Measurements from ENCODE around the gene XPO6.

XPO6 gene

DNA sequence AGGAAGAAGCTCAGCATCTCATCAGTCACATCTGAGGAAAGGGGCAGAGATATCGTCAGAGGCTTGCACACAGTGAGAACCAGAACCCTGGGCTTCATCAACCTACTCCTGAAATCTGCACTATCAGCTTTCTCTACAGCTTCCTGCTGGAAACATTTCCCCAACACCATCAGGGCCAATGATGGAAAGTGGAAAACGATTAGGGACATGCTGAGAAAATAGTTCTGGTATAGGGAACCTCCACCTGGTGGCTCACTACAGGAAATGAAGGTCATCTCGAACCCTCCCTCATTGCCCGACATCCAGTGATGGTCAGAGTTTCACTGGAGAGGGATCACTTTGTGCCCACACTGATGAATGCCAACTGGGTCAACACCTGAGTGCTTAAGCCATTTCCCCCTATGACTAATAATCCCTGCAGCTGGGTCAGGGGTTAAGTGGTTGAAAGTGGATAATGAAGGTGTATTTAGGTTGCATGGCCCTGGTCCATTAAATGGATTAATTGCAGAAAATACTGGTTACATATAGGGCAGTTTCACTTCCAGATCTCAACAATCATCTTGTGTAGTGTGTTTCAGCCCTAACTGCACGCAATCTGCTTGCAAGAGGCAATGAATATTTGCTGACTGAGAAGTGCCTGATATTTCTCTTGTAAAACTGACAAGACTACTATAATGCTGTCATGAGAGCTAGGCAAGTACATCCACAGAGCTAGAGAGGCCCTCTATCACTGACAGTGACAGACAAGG is 105.1 kb downstream of the XPO6 start:
- DNase-seq = peak; percentile 18 to 95 (median 75)

DNA sequence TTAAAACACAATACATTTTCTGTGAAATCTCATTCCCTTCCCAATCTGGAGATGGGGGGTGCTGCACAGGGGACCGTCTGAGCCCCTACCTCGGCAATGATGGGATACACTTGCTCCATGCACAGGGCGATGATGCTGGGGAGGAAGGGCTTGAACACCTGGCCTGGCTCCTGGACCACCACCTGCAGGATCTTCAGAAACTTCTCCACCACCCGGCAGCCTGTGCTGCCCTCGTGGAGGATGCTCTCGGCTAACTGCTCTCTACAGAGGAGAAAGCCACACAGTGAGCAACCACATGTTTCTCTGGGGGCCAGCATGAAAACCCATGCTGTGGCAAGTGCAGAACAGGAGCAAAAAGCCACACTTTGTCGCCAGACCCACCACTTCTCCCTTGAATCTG is 105.8 kb downstream of the XPO6 start:
- no peak for DNase-seq

DNA sequence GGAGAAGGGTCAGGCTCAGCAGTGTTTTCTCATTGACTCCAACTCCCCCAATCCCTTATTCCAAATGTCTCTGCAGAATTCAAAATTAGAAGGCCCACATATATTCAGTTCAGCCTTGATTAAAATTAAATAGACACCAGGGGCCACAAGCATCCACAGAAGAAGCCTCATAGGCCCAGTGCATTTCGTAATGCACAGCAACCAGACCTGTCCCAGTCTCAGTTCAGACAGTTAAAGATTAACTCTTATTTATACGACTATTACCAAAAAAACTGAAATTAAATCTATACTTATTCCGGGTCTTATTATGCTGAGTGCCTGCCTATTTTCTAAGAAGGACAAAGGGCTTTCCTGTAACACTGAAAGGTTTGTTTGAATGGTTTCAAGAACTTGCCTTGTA is 106.5 kb downstream of the XPO6 start:
- no peak for DNase-seq

DNA sequence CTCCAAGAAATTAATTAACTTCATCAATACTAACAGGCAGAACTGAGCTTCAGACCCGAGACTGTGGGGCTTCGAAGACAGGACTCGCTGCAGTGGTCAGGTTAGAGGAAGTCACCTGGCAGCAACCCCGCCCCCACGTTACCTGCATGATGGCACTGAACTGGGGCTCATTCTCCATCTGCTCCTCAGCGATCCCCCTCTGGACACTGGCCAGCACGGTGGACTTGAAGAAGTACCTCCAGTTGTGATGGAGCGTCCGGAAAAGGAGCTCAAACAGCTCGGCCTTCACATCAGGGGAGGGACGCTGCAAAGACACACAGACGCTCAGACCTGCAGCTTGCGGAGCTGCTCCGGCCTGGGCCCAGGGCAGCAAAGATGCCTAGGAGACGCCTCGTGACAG is 107.4 kb downstream of the XPO6 start:
- no peak for DNase-seq

DNA sequence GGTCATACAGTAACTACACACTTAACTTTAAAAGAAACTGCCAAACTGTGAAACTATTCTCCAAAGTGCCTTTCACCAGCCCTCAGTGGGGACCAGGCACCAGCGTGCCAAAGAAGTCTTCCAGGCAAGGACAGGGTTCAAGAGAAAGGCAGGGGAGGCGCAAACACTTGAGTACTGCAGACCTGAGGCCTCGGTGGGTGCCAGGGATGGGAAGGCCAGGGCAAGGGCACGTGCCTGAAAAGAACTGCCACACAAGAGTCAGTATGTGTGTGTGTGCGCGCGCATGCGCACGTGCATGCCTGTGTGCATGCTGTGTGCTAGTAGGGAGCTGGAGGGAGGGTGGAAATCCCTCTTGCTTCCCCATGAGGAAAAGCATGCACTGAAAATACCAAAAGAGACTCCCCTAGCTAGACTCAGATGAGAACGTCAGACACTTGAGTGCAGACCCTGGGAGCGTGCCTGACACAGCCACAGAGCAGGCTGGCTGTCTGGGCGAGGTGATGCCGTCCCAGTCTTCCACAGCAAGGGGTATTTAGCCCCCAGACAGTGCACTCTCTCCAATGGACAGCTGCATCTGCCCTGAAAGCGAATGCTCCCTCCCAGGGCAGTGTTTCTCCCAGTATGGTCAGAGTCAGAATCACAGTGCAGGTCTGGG is 108.1 kb downstream of the XPO6 start:
- no peak for DNase-seq

DNA sequence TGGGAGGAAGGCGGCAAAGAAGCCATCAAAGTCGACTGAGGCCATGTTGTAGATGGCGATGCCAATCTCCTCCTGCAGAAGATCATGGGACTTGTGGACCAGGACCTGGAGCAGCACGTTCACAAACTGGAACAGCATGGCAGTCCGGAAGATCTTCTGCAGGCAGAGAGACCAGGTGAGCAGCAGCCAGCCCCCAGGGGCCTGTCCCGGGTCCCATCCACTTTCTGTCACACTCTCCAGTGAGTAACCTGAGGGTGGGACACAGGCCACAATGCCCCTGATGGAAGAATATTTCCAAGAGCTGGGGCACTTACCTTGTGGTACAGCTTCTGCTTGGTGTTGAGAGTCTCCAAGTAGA is 110.3 kb downstream of the XPO6 start:
- no peak for DNase-seq

DNA sequence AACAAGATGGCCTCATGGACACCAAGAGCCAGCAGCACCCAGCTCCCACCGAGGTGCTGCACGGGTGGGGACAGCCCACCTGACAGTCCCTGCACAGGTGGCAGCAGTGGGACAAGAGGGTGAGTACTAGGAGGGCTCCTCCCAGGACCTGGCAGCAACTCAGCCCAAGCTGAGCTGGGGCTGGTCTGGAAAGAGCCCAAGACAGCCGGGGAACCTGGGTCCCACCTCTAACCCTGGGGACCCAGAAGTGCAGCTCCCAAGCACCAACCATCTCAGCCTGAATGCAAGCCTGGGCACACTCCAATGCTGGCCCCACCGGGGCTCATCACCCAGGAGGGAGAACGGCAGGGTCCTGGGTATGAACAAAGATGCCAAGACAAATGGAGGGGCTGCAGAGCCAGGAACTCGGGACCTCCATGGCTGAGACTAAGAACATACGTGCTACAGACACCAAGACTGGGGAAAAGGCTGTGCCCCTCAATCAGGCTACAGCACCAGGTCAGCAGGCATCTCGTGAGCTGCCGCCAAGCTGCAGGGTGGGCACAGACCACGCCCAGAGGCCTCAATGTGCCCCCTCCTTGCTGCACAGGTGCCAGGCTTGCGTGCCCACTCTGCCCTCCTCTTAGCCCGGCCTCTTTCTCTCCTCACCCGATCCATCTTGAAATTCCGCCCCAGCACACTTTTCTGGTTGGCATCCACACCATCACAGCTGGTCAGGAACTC is 110.8 kb downstream of the XPO6 start:
- DNase-seq = no peak

DNA sequence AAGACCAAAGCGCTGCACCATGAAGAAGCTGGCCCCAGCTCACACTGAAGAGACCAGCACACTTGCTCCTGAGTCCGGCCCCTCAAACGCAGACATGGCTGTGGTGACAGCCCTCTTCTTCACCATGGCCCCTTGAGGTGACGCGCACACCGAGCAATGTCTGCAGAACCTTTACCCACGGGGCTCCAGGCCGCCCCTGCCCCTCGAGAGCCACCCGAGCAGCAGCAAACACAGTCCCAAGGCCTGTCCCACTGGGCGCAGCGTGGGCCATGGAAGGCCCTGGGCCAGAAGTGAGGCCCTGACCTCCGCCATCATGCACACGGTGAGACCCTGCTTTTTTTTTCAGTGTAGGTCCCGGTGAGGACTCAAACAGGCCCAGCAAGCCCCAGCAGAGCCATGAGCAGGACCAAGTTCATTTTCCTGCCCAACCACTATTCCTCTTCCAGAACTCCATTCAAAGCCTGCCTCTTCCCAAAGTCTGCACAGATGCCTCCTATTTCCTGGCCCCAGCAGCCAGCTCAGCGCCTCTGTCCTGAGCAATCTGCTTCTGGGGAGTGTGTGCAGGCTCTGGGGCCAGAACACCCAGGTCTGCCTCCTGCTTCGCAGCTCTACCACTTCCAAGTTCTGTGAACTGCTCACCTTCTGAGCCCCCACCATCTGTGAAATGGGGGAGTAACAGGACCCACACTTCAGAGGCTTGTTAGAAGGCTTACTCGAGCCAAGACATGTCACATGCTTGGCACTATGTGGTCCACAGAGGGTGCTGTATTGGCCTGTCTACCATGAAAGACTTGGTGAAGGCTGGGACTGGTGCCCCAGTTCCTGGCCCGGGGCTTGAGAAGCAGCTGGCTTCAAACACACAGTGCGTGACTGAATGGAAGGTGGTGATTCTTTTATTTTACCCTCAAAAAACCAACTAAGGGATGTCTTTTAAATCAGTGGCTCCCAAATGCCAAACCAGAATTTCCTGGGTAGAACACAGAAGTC is 112.5 kb downstream of the XPO6 start:
- DNase-seq = no peak

DNA sequence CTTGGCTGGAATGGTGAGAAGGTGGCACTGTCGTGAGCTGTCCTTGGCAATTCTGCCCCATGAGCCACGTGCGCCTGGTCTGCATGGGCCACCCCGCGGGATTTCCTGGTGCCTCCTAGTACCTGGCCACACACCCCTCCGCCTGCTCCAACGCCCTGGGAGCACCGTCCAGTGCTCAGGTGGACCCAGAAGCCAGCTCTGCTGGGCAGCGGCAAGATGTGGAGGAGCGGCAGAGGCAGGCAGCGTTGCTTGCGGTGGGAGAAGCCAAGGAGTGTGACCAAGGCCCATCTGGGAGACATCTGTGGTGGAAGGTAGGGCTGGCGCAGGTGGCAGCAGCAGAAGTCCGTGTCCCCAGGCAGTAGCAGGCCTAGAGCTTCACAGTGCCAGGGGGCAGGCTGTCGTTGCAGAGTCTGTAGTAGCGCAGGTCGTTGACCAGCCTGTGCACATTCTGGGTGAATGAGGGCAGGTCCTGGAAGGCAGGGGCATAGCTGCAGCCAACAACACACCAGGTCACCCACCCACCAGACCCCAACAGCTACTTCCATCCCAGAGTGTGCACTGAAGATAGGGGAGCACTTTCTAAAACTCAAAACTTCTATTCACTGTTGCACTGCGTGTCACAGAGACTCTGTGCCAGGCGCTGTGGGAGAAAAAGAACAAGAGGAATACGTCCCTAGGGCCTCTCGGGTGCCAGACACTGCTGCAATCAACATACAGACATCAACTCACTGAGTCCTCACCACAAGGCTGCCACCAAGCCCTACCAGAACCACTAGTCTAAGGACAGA is 113.4 kb downstream of the XPO6 start:
- no peak for DNase-seq

DNA sequence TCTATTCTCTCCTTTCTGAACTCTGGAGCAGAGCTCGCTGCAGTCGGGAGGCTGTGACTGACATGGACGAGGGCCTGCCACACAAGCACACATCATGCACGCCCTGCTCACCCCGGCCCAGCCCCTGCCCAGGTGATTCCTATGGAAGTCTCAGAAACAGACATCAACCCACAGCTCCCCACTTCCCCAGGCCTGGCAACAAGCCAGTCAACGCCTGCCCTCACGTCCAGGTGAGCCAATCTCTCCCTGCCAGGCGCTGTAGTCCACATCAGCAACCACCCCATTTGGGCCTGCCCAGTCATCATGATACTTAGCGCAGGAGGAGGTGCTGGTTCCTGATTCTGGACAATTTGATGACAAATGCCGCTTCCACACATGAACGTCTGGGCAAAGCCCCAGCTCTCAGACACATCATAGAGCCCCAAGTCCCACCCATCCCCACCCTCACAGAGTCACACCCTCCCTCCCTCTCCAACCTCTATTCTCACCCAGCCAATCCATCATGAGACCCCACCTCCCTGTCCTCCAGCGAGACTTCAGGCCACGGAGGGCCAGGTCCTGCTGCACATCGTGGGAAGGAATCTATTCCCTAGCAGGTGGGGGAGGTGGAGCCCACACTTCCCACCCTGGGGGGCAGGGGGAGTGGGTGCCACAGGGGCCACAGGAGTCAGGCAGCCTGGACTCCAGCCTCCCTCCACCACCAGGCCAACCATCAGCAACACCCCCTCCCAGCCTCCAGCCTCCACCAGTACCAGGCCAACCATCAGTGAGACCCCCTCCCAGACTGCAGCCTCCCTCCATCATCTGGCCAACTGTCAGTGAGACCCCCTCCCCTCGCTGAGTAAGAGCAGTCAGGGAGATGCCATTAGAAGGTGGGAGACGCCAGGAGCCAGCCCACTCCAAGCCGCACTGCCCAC is 114.5 kb downstream of the XPO6 start:
- no peak for DNase-seq

DNA sequence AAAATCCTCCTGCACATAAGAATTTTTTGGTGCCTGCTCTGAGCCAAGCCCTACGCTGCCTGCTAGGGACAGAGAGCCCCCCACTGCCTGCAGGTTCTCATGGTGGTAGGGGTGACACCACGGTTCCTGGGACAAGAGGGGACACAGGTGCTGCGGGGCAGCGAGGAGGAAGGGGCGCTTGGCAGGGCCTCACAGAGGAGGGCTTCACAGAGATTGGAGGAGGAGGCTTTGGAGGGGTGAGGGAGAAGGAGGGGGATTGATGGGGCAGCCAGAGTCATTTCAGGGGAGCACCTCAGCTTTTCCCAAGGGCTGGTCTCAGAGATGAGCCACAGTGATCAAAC is 118.4 kb downstream of the XPO6 start:
- DNase-seq = no peak

DNA sequence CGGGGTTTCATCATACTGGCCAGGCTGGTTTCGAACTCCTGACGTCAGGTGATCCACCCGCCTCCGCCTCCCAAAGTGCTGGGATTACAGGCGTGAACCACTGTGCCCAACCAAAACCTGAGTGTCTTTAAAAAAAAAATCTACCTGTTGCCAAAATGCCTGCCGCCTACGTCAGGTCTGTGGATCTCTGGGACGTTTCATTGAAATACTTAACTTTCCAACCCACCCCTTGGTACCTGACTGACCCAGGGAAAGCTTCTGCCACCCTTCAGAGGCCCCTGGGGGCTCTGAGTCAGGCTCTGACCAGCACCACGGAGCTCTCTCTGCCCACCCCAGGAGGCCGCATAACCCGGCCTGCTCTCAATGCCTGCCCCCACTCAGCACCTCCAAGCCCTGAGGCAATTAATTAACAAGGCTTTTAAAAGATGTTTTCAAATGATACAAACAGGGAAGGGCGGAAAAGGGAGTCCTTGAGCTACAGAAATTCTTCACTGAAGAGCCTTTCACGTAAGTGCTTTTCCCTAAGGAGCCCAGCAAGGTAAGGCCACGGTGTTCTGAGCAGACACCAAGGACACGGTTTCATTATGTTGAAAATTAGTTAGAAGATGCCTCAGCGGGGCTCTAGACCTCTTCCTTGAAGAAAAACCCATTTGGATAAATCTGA is 118.9 kb downstream of the XPO6 start:
- peak; percentile 40 to 76 (median 42) for DNase-seq

DNA sequence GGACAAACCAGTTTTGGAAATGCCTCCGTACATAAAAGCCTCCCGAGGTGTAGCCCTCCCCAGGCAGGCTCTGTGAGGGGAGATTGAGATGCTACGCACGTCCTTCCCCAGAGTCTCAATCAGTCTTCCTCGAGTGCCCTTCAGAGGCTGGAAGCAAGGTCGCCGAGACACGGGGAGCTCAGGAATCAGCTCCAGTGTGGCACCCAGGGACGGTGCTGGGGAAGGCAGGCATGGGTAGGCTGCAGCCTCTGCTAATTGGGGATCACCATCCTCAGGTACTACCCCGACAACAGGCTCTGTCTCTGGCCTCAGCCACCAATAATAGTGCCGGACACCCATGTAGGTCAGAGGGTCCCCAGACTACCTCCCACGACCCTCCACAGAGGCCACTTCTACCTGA is 120.1 kb downstream of the XPO6 start:
- no peak for DNase-seq

DNA sequence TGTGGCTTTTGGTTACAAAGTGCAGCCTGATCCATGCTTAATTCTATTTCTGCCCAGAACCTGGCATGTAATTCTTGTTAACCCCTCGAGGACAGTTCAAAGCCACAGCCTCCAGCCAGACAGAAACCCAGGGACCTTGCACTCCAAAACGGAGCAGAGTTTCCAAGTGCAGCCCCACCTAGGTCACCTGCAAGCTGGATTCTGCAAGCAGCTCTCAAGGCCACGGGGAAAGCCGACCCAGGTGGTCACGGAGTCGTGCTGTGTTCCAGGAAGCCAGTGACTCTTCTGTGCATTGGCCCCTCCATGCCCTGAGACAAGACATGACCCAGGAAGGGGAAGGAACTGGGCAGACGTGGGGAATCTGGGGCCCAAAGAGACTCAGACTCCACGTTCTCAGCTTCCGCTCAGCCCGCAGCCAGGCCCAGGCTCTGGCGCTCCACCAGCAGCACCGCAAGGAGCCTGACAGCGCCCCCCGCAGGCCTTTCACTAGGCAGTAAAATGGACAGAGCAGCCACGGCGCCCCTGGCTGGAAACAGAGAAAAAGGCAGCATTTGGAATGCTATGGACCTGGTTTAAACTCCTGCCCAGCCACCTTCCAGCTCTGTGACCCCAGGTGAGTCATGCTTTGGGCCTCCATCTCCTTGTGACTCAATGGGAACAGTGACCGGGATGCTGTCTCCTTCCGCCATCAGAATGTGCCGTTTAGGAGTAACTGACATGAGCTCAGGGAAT is 121.0 kb downstream of the XPO6 start:
- DNase-seq = no peak

DNA sequence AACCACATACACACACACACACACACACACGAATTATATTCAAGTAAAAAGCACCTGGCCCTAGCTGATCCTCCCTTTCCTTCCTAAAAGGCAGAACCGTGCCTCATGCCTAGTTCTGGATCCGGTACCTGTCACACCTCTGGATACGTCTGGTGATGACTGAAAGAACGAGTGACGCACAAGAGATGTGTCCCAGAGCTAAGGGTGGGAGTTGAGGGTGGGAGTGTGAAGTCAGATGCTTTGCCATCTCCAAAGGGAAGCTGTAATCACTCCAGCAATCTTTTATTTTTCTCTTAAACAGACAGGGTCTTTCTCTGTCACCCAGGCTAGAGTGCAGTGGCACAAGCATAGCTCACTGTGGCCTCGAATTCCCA is 121.8 kb downstream of the XPO6 start:
- no peak for DNase-seq

DNA sequence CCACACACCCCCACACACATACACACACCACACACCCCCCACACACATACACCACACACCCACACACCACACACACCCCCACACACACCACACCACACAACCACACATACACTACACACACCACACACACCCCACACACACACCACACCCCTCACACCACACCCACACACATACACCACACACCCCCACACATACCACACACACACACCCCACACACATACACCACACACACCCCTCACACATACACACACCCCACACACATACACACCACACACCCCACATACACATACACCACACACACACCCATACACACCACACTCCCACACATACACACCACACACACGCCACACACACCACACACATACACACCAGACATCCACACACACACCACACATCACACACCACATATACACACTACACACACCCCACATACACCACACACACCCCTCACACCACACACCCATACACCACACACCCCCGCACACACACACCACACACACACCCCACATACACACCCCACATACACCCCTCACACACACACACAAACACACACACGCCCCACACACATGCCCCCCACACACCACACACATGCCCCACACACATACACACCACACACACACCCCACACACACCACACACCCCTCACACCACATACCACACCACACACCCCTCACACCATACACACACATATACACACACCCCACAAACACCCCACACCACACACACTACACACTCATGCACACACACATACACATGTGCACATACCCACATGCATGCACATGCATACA is 122.4 kb downstream of the XPO6 start:
- DNase-seq = no peak

DNA sequence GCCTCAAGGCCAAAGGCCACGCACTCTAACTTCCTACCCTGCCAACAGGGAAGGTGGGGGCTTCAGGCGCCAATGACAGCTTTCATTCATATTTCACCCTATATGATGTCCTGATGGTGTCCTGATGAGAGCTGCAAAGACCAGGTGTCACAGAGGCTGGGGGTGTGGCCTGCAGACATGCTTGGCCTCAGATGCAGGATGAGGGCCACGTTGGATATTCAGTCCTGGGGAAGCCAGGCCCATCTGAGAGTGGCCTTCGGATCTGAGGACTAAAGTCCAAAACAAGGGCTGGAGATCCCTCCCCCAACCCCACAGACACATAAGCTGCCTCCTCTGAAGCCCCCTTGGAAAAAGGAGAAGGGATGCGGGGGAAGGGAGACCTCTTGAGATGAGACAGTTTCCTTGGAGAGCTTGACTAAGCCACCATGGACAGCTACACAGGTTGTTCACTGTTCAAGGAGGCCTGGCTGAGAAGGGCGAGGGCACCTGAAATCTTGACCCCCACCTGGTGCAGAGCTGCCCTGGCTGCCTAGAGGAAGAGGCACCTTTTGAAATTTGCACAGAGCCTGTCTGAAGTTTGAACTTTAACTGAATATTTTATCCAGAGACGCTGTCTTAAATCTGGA is 124.0 kb downstream of the XPO6 start:
- DNase-seq = peak in 1 of 3 experiments; percentile 18

DNA sequence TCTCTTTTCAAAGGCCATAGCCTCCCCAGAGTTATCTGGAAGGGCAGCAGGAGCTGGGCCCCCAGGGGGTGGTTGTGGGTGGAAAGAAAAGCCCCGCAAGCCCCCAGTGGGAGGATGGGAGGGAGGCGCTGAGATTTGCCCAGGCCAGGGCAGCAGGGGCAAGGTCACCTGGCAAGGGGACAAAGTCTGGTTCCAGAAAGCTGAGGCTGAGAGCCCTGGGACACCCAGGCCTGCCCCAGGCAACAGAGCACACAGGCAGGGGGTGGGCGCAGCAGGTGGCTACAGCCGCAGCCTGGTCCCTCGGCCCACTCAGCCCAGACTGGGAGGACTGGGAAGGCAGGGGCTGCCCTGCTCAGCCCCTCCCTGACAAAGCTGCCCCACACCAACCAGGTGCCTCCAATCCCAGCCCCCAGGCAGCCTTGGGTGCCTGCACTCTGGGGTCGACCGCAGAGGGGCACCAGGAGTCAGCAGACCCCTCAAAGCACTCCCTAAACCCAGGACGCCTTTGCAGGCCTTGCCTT is 124.6 kb downstream of the XPO6 start:
- no peak for DNase-seq

Measured in NCI-H1417 (cell line).